HL-60 (cell line): ENCODE measurements around the gene HNRNPL.

Experiments
- DNase-seq, 2 experiments: peaks; one replicate each; pipeline ENCODE4 v3.0.0-alpha.2; 2010 to 2020; ENCODE audit warnings: low read depth in 1 of 2, low spot score in 1 of 2
- H3K27ac ChIP-seq: fragments of 250-450 bp; sonication (Bioruptor Pico); replicated peaks from 2 replicates; pipeline ENCODE4 v1.5.1; 2020; ENCODE audit warnings: mild to moderate bottlenecking, moderate library complexity
- H3K27me3 ChIP-seq: fragments of 250-450 bp; sonication (Bioruptor Pico); 2 replicates; pipeline ENCODE4 v1.5.1; 2021; ENCODE audit warnings: mild to moderate bottlenecking, moderate library complexity; ENCODE audit not compliant: insufficient read depth, poor library complexity, severe bottlenecking
- H3K4me3 ChIP-seq: replicated peaks from 2 replicates; pipeline ENCODE4 v1.5.1; 2011; ENCODE audit warnings: mild to moderate bottlenecking, control low read depth, low read length; ENCODE audit not compliant: insufficient read depth
- GABPA ChIP-seq: IDR thresholded peaks from 2 replicates; pipeline ENCODE4 v1.6.1; 2012; ENCODE audit warnings: low read depth
- POLR2AphosphoS5 ChIP-seq: IDR thresholded peaks from 2 replicates; pipeline ENCODE4 v1.6.1; 2012; ENCODE audit warnings: low read depth
- SPI1 ChIP-seq: IDR thresholded peaks from 2 replicates; pipeline ENCODE4 v1.6.1; 2012; ENCODE audit warnings: low read depth, mild to moderate bottlenecking, borderline replicate concordance
- TF ChIP-seq, protein P1 (sequence below): IDR thresholded peaks from 2 replicates; pipeline ENCODE4 v1.6.1; 2012; ENCODE audit warnings: low read depth; ENCODE audit not compliant: insufficient replicate concordance
- TF ChIP-seq, protein P2 (sequence below): IDR thresholded peaks from one replicate; pipeline ENCODE4 v1.5.1; 2011; ENCODE audit warnings: low read length, control low read depth, inconsistent platforms; ENCODE audit not compliant: insufficient read depth

HNRNPL gene

DNA sequence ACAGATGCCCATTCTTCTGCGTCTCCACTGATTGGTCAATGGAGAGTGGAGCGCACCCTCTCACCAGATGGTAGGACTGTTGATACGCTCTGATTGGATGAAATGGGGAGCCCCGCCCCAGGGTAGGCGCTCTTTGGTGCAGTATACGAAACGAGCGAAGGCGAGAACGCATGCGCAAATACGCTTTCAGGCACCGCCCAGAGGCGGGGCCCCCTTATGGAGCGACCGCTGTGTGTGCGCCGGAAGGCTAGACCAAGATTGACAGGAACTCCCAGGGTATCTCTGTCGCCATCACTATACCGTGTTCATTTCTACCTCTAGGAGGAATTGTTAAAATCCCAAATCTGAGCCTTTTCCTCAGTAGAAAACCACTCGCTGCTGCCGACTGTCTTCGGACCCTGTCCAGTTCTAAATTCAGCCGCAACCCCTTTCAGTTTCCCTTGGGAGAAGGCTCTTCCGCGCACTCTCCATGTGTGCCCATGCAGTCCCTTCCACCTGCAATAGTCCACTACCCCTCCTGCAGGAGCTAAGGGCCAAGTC is 720 bp upstream of the HNRNPL start:
- TF ChIP-seq, protein P1, sequence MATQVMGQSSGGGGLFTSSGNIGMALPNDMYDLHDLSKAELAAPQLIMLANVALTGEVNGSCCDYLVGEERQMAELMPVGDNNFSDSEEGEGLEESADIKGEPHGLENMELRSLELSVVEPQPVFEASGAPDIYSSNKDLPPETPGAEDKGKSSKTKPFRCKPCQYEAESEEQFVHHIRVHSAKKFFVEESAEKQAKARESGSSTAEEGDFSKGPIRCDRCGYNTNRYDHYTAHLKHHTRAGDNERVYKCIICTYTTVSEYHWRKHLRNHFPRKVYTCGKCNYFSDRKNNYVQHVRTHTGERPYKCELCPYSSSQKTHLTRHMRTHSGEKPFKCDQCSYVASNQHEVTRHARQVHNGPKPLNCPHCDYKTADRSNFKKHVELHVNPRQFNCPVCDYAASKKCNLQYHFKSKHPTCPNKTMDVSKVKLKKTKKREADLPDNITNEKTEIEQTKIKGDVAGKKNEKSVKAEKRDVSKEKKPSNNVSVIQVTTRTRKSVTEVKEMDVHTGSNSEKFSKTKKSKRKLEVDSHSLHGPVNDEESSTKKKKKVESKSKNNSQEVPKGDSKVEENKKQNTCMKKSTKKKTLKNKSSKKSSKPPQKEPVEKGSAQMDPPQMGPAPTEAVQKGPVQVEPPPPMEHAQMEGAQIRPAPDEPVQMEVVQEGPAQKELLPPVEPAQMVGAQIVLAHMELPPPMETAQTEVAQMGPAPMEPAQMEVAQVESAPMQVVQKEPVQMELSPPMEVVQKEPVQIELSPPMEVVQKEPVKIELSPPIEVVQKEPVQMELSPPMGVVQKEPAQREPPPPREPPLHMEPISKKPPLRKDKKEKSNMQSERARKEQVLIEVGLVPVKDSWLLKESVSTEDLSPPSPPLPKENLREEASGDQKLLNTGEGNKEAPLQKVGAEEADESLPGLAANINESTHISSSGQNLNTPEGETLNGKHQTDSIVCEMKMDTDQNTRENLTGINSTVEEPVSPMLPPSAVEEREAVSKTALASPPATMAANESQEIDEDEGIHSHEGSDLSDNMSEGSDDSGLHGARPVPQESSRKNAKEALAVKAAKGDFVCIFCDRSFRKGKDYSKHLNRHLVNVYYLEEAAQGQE: peak; percentile 40
- TF ChIP-seq, protein P2, sequence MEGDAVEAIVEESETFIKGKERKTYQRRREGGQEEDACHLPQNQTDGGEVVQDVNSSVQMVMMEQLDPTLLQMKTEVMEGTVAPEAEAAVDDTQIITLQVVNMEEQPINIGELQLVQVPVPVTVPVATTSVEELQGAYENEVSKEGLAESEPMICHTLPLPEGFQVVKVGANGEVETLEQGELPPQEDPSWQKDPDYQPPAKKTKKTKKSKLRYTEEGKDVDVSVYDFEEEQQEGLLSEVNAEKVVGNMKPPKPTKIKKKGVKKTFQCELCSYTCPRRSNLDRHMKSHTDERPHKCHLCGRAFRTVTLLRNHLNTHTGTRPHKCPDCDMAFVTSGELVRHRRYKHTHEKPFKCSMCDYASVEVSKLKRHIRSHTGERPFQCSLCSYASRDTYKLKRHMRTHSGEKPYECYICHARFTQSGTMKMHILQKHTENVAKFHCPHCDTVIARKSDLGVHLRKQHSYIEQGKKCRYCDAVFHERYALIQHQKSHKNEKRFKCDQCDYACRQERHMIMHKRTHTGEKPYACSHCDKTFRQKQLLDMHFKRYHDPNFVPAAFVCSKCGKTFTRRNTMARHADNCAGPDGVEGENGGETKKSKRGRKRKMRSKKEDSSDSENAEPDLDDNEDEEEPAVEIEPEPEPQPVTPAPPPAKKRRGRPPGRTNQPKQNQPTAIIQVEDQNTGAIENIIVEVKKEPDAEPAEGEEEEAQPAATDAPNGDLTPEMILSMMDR: no peak
- TF ChIP-seq SPI1 (peak; percentile 25; the same call in 1 of the 2 replicates), POLR2AphosphoS5 (peak; percentile 46; the same call in 1 of the 2 replicates), GABPA (no peak; the same call in 1 of the 2 replicates)
- peak in 1 of 2 experiments; percentile 100 for DNase-seq

DNA sequence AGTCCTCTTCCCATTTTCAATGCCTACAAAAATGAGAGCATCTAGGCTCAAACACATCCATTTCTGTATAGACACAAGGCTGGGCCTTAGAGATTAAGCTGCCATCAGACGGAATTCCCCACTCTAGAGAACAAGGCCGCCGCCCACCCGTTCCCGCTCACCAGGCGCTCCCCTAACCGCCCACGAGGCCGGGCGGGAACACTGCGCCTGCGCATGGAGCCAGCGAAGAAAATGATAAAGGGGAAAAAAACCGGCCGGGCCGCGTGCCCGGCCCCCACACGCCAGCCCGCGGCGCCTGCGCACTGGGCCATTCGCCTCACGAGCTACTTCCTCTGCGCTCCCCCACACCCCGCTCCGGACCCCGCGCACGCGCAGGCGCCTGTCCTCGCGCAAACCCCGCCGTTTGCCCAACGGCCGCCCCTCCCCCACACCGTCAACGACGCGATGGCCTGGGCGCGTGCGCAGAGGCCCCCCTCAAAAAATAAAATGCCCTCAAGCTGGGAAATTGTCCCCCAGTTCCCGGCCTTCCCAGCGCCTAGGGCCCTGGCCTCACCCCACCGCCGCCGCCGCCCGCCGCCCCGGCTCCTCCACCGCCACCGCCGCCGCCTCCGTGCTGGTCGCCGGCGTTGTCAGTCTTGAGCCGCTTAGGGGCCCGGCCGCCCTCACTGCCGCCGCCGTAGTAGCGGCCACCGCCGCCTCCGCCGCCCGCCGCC is 483 bp downstream of the HNRNPL start:
- peak; percentile 85 to 96 for DNase-seq
- Histone ChIP-seq H3K27ac (peak overlapping the region; percentile 83), H3K27me3 (no peaks in the 10 kb centered on the region), H3K4me3 (peak overlapping the region; percentile 64)
- TF ChIP-seq, protein P1: peak; percentile 60
- TF ChIP-seq SPI1: peak; percentile 66; the same call in 1 of the 2 replicates
- peak; percentile 57 for TF ChIP-seq POLR2AphosphoS5
- TF ChIP-seq GABPA: no peak; the same call in 1 of the 2 replicates
- TF ChIP-seq, protein P2: no peak

More for the DNA sequence above, 720 bp upstream of the HNRNPL start:
- Histone ChIP-seq H3K27me3 (no peaks in the 10 kb centered on the region), H3K27ac (peak overlapping the region; percentile 90), H3K4me3 (peak overlapping the region; percentile 61)

DNA sequence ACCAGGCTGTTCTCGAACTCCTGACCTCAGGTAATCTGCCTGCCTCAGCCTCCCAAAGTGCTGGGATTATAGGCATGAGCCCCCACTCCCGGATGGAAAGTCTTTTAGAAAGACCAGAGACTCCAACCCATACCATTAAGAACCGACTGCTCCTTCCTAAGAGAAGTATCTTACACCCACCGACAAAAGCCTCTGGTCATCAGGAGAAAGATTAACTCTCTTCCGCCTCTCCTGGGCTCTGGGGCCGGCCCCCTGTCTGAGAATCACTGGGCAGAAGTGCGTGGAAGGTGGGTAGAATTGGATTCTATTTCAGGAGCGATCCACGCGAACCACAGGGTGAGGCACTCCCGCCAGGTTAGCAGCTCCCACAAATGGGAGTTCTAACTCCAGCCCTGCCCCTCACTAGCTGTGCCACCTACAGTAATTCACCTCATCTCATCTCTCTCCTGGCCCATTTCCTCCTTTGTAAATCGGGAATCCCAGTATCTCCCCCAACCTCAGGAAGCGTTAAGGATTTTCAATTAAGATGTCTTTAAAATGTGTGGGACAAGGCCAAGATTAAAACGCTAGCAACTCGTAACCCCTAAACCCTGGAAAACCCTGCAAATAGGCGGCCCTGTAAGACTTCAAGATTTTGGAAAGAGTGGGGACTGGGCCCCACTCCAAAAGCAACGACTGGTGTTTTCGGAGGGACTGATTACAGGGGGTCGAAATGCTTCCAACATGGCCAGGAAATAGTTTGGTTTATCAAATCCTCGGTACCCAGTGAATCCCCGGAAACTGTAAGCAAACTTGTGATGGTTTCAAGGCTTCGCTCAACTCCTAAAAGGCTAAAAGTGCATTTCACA is 1.3 kb downstream of the HNRNPL start:
- TF ChIP-seq, protein P1: no peak
- TF ChIP-seq, protein P2: no peak
- TF ChIP-seq SPI1 (no peak), GABPA (no peak), POLR2AphosphoS5 (no peak; the same call in 1 of the 2 replicates)
- peak overlapping the region; percentile 83 for H3K27ac ChIP-seq
- no peaks in the 10 kb centered on the region for H3K27me3 ChIP-seq
- peak overlapping the region; percentile 64 for H3K4me3 ChIP-seq
- no peak for DNase-seq
